OCI-M1 (cell line): ENCODE data around the gene CD44.
"Not testable (repeated sequence)": the region's sequence is repeated elsewhere in the genome, so short reads cannot be mapped to it uniquely, and the experiment has no call there.

ENCODE experiments used
- DNase-seq: peaks from one replicate; lab custom pipeline; 2025; lab: John Stamatoyannopoulos, UW

Gene CD44

GRCh38 chr11:35138943-35139721 is at the start of gene CD44:
Gene CD44, plus strand, starts transcription at chr11:35139171. Its CDS starts 133 bp downstream, at chr11:35139304.
- peak; percentile 51 for DNase-seq

- DNase-seq = peak; percentile 6
These were observed 49.3 kb upstream of the CD44 start for GRCh38 chr11:35089666-35090065.

- no peak for DNase-seq
These were observed 48.8 kb upstream of the CD44 start for GRCh38 chr11:35090125-35090524.

DNA sequence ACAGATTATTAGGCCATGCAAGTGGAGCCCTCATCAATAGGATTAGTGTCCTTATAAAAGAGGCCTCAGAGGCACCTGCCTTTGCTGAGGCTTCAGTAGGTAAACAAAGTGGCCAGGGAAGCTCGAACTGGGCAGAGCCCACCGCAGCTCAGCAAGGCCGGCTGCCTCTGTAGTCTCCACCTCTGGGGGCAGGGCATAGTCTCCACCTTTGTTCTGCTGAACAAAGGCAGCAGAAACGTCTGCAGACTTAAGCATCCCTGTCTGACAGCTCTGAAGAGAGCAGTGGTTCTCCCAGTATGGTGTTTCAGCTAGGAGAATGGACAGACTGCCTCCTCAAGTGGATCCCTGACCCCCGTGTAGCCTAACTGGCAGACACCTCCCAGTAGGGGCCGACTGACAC is 48.0 kb upstream of the CD44 start:
- DNase-seq = not testable (repeated sequence)

GRCh38 chr11:35096723-35097122 is 42.2 kb upstream of the CD44 start:
- DNase-seq = no peak

- no peak for DNase-seq
These were observed 41.0 kb upstream of the CD44 start for GRCh38 chr11:35097814-35098455.

- no peak for DNase-seq
These were observed 40.1 kb upstream of the CD44 start for GRCh38 chr11:35098855-35099254.

- DNase-seq = no peak
These were observed 39.5 kb upstream of the CD44 start for GRCh38 chr11:35099278-35100012.

- DNase-seq = no peak
These were observed 39.0 kb upstream of the CD44 start for GRCh38 chr11:35100013-35100383.

DNA sequence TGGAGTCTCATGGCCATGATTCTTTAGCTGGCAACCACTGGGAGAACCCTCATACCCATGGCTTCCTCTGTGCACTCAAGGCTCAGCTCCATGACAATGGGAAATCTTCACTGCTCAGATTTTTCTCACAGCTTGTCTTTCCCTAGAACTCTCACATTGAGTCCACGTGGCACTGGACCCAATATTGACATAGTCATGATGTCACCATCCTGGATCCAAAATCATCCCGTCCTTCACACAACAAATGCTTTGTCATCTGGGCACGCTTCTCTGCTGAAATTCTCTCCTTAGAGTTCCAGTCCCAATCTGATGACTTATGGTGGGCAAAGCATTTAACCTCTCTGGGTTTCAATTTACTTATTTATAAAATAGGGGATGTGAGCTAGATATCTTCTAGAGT is 37.7 kb upstream of the CD44 start:
- DNase-seq = no peak

DNA sequence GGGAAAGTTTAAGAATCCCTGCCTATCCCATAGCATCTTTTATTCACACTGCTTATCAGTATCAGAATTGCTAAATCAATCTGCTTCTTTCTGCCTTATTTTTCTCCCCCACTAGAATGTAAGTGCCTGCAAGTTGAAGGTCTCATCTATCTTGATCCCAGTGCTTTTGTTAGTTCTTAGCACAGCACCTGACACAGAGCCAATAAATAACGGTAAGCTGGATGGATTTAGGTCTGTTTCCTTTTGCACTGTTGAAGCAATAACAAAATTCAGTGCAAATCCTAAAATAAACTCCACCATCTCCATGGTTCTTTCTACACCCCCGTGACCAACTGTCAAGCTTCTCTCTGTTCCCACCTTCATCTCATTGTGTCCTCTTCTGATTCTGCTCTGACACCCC is 36.7 kb upstream of the CD44 start:
- DNase-seq = no peak

DNA sequence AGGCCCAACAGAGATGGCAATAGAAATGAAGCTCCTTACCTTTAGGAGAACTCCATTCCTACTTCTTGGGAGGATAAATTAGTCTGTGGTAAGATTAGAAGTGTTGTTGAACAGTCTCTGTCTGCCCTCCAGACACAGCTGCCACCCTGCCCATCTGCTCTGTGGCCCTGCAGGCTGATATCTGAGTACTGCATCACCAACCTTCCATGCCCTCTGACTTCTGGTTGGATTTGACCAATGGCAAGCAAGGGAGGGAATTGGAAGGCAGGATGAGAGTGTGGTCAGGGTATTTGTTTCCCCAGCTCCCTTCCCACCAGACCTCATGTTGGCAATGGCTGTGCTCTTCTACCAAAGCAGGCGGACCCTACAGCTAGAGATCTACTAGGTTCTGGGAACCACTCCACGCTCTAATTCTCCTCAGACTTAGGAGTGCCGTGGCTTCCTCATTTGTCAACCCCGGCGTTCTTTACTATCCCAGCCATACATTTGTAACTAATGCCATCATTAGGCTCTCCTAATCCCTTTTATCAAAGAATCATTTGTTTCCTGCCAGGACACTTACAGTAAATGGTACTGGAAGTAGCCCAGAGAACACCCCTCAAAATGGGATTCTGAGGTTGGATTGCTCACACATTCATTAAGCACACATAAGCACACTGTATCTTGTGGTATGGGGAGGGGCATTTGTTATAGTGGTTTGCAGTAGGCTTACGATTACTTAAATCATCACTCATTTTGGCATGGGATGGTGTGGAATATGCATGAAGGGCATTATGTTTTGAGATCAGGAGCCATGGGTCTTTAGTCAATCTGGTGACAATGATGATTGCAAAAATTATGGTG is 35.4 kb upstream of the CD44 start:
- DNase-seq = no peak

DNA sequence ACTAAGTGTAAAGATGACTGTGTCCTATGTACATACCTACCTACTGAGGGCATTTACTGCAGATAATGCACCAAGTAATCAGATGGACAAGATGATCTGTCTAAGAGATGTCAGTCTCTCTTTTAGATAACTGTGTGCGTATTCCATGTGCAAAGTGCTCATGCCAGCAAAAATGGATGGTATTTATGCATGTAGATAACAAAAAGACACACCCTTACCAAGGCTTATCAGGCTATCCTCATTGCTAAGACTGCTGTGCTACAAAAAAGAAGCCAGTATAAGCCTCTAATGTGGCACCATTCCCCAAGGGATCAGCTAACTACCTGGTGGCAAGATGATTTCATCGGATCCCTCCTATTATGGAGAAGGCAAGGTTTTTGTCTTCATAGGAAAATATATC is 34.3 kb upstream of the CD44 start:
- DNase-seq = peak; percentile 24

GRCh38 chr11:35105319-35106079 is 33.5 kb upstream of the CD44 start:
- DNase-seq = peak; percentile 49

DNA sequence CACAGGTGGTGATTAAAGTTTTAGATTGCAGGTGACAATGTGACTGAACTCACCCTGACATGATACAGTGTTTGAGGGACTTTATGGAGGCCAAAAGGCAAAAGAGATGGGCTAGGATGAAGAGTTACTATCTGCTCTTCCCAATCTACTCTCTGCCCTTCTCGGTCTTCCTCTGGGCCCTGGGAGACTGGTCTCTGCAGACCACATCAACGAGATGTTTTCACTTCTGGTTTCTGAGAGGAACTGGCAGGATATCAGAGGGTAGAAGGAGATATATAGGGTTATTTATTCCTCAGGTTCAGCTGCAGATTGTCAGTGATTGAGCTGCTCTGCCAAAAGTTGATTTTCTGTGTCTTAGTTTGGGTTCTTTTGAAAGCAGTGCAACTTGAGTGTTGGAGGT is 32.4 kb upstream of the CD44 start:
- DNase-seq = no peak

GRCh38 chr11:35107861-35108260 is 31.1 kb upstream of the CD44 start:
- DNase-seq = peak; percentile 37

DNA sequence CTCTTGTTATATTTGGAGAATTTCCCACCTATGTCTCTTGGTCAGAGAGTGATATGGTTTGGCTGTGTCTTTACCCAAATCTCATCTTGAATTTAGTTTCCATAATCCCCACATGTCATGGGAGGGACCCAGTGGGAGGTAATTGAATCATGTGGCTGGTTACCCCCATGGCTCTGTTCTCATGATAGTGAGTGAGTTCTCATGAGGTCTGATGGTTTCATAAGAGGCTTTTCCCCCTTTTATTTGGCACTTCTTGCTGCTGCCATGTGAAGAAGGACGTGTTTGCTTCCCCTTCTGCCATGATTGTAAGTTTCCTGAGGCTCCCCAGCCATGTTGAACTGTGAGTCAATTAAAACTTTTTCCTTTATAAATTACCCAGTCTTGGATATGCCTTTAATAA is 30.6 kb upstream of the CD44 start:
- DNase-seq = not testable (repeated sequence)

DNA sequence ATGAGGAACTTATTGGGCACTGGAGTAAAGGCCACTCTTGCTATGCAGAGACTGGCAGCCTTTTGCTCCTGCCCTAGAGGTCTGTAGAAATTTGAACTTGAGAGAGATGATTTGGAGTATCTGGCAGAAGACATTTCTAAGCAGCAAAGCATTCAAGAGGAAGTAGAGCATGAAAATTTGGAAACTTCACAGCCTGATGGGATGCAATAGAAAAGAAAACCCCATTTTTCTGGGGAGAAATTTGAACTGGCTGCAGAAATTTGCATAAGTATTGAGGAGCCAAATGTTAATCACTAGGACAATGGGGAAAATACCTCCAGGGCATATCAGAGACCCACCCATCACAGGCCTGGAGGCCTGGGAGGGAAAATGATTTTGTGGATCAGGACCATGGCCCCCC is 29.9 kb upstream of the CD44 start:
- no peak for DNase-seq

DNA sequence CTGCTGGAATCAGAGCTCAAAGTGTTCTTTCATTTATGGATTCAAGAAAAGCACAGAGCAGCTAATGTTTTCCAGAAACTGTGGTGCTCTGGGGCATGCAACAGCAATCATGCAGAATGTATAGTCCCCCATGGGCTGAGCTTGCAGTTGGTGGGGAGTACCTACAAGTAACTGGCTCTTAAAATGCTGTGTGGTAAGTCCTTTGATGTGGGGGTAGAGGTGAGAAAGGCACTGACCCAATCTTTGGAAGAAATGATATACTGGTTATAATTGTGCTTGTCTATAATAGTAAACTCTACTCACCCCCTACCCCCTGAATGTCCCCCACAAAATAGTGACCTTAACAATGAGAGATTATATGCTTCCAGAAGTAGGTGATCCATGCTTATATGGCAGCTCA is 29.1 kb upstream of the CD44 start:
- no peak for DNase-seq

- DNase-seq = peak; percentile 54
These were observed 27.6 kb upstream of the CD44 start for GRCh38 chr11:35111161-35112055.
